ENCODE measurements around the gene PCDHGC4.
A peak's percentile ranks its signal among the peaks of the same experiment; 100 is the strongest.

Gene PCDHGC4

GRCh38 chr5:141521244-141521781 lies 36.5 kb downstream of the PCDHGC4 start:
- peak overlapping the region in 20 of 21 experiments; percentile 48 to 87 (median 78) for H3K27ac ChIP-seq
- H3K4me3 ChIP-seq: no peak overlapping the region

- peak overlapping the region in 19 of 21 experiments; percentile 48 to 87 (median 77) for H3K27ac ChIP-seq
These were observed 37.5 kb downstream of the PCDHGC4 start for GRCh38 chr5:141522301-141522700.

GRCh38 chr5:141523991-141524390 lies 39.2 kb downstream of the PCDHGC4 start:
- Histone ChIP-seq H3K4me3 (no peak overlapping the region), H3K27ac (peak overlapping the region in 8 of 21 experiments; percentile 0 to 80 (median 45))

More at GRCh38 chr5:141522301-141522700, 37.5 kb downstream of the PCDHGC4 start:
- H3K4me3 ChIP-seq: no peak overlapping the region

- H3K27ac ChIP-seq: peak overlapping the region in 19 of 21 experiments; percentile 3 to 84 (median 63)
- no peak overlapping the region for H3K4me3 ChIP-seq
These were observed 40.1 kb downstream of the PCDHGC4 start for GRCh38 chr5:141524604-141525597.

GRCh38 chr5:141525653-141526052 lies 40.8 kb downstream of the PCDHGC4 start:
- no peak overlapping the region for H3K4me3 ChIP-seq
- peak overlapping the region in 18 of 21 experiments; percentile 11 to 84 (median 66) for H3K27ac ChIP-seq

- Histone ChIP-seq H3K4me3 (no peak overlapping the region), H3K27ac (peak overlapping the region in 4 of 21 experiments; percentile 73 to 81 (median 78))
These were observed 42.6 kb downstream of the PCDHGC4 start for GRCh38 chr5:141527426-141527825.

GRCh38 chr5:141528291-141528984 lies 43.6 kb downstream of the PCDHGC4 start:
- no peak overlapping the region for H3K4me3 ChIP-seq
- peak overlapping the region in 15 of 21 experiments; percentile 15 to 81 (median 53) for H3K27ac ChIP-seq

- H3K4me3 ChIP-seq: no peak overlapping the region
- H3K27ac ChIP-seq: peak overlapping the region in 15 of 21 experiments; percentile 15 to 81 (median 53)
These were observed 44.2 kb downstream of the PCDHGC4 start for GRCh38 chr5:141529002-141529401.

- peak overlapping the region in 9 of 21 experiments; percentile 25 to 81 (median 73) for H3K27ac ChIP-seq
These were observed 45.0 kb downstream of the PCDHGC4 start for GRCh38 chr5:141529873-141530272.

GRCh38 chr5:141532726-141533125 lies 47.9 kb downstream of the PCDHGC4 start:
- Histone ChIP-seq H3K4me3 (no peak overlapping the region), H3K27ac (no peak overlapping the region)

More at GRCh38 chr5:141529873-141530272, 45.0 kb downstream of the PCDHGC4 start:
- H3K4me3 ChIP-seq: no peak overlapping the region

- no peak overlapping the region for H3K4me3 ChIP-seq
These were observed 49.1 kb downstream of the PCDHGC4 start for GRCh38 chr5:141533897-141534296.

GRCh38 chr5:141534492-141535213 lies 49.8 kb downstream of the PCDHGC4 start:
- Histone ChIP-seq H3K27ac (no peak overlapping the region), H3K4me3 (no peak overlapping the region)

More at GRCh38 chr5:141533897-141534296, 49.1 kb downstream of the PCDHGC4 start:
- H3K27ac ChIP-seq: no peak overlapping the region
